ENCODE results near the gene FPGS. TPM values are rescaled to one million over a fixed set of nuclear protein-coding genes. Genes with fewer than 3 reads are reported as not detected.

The FPGS gene
- total RNA-seq, 3 donors from 2014 or later (not counting 1 experiment from before 2014, with no cell fraction given), result 99.1 to 108 (median 107) TPM

- H3K4me3 Mint-ChIP-seq, result peak overlapping the region; percentile 87
- peaks cover 65% of the 10 kb centered on the region for H3K36me3 ChIP-seq (ENCODE audit: control insufficient read depth, insufficient read depth, low read length)
- H3K9me3 Mint-ChIP-seq, result no peaks in the 10 kb centered on the region
- peak overlapping the region; percentile 53 for H3K4me3 ChIP-seq (ENCODE audit: low read length)
- H3K4me1 ChIP-seq (ENCODE audit: control insufficient read depth, insufficient read depth, low read length), result peaks cover 79% of the 10 kb centered on the region
- H3K27me3 Mint-ChIP-seq (ENCODE audit: low read depth in 2 of 2), result no peaks in the 10 kb centered on the region
- ATAC-seq (no peak), DNase-seq (no peak)
- H3K27me3 ChIP-seq (ENCODE audit: control insufficient read depth, insufficient read depth, low read length), result no peaks in the 10 kb centered on the region
- no peaks in the 10 kb centered on the region for H3K9me3 ChIP-seq (ENCODE audit: control insufficient read depth, insufficient read depth, low read length)
- intact Hi-C loops (cut with micrococcal nuclease), result loop anchor here (2.0 to 10.0 kb wide), 2 partner anchors 32 to 294 kb away; partner anchors contain the start of genes FPGS, NAIF1 and SLC25A25
- H3K4me1 Mint-ChIP-seq, result peaks cover 59 to 68% of the 10 kb centered on the region in 2 donors
- WGBS (ENCODE audit: insufficient coverage), result 31% methylated on average over 3 of the region's 3 CpGs
- TF ChIP-seq CTCF (IDR thresholded peaks at IDR 0.05), result no peak
- peak overlapping the region; percentile 95 to 99 for H3K27ac Mint-ChIP-seq
- H3K36me3 Mint-ChIP-seq, result no peaks in the 10 kb centered on the region
- peak overlapping the region; percentile 90 for H3K27ac ChIP-seq (ENCODE audit: low read length)
Measured at GRCh38 chr9:127770583-127770904, 32.1 kb upstream of the FPGS start.

GRCh38 chr9:127770905-127771569 lies 31.6 kb upstream of the FPGS start:
- Histone ChIP-seq H3K27me3 (ENCODE audit: control insufficient read depth, insufficient read depth, low read length) (no peaks in the 10 kb centered on the region), H3K4me3 (ENCODE audit: low read length) (peak overlapping the region; percentile 53), H3K36me3 (ENCODE audit: control insufficient read depth, insufficient read depth, low read length) (peaks cover 60% of the 10 kb centered on the region), H3K27ac (ENCODE audit: low read length) (peak overlapping the region; percentile 90), H3K9me3 (ENCODE audit: control insufficient read depth, insufficient read depth, low read length) (no peaks in the 10 kb centered on the region), H3K4me1 (ENCODE audit: control insufficient read depth, insufficient read depth, low read length) (peaks cover 82% of the 10 kb centered on the region)
- intact Hi-C loops (cut with micrococcal nuclease), result loop anchor here (1.0 to 10.0 kb wide), 3 partner anchors 12 to 294 kb away; partner anchors contain the start of genes FPGS, NAIF1 and SLC25A25
- Mint-ChIP-seq H3K9me3 (no peaks in the 10 kb centered on the region), H3K4me3 (peak overlapping the region; percentile 87), H3K36me3 (no peaks in the 10 kb centered on the region), H3K4me1 (peaks cover 54 to 63% of the 10 kb centered on the region in 2 donors), H3K27ac (peak overlapping the region; percentile 95 to 99), H3K27me3 (ENCODE audit: low read depth in 2 of 2) (no peaks in the 10 kb centered on the region)
- under 1% methylated on average over 41 of the region's 43 CpGs for WGBS (ENCODE audit: insufficient coverage)
- ATAC-seq (peak; percentile 80 to 93 (median 83)), DNase-seq (peak; percentile 93 to 96)
- TF ChIP-seq CTCF (IDR thresholded peaks at IDR 0.05), result no peak

DNA sequence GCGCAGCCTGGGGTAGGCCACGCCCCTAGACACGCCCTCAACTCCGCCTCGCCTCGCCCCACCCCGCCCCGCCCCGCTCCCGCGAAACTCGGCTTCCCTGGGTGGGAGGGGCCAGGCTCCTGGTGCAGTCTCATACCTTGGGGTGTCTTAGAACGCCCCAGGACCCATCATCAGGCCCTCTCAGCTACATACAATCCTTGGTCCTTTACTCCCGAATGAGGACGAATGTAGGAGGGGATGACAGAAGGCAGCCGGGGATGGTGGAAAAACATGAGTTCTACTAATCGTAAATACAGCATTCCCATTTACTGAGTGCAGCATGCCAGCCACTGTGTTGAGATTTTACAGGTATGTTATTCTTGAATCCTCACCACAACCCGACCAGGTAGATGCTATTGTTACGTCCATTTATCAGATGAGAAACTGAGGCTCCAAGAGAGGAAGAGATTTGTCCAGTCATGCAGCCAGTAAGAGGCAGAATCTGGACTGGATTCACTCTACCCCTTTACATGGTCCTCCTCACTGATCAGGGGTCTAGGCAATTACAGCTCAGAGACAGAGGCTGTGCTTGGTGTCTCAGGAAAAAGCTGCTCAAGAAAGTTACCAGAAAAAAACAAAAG lies 31.0 kb upstream of the FPGS start:
- ATAC-seq (peak; percentile 63 to 85 (median 73)), DNase-seq (no peak)
- Mint-ChIP-seq H3K4me1 (peaks cover 53 to 63% of the 10 kb centered on the region in 2 donors), H3K27me3 (ENCODE audit: low read depth in 2 of 2) (no peaks in the 10 kb centered on the region), H3K4me3 (peak overlapping the region; percentile 87), H3K9me3 (no peaks in the 10 kb centered on the region), H3K36me3 (no peaks in the 10 kb centered on the region), H3K27ac (peak overlapping the region; percentile 95 to 99)
- intact Hi-C loops (cut with micrococcal nuclease), result loop anchor here (1.0 to 10.0 kb wide), 3 partner anchors 12 to 293 kb away; partner anchors contain the start of genes FPGS, NAIF1 and SLC25A25
- H3K4me1 ChIP-seq (ENCODE audit: control insufficient read depth, insufficient read depth, low read length), result peaks cover 82% of the 10 kb centered on the region
- peak overlapping the region; percentile 90 for H3K27ac ChIP-seq (ENCODE audit: low read length)
- TF ChIP-seq CTCF (IDR thresholded peaks at IDR 0.05), result no peak
- no peaks in the 10 kb centered on the region for H3K27me3 ChIP-seq (ENCODE audit: control insufficient read depth, insufficient read depth, low read length)
- peaks cover 56% of the 10 kb centered on the region for H3K36me3 ChIP-seq (ENCODE audit: control insufficient read depth, insufficient read depth, low read length)
- no peak overlapping the region for H3K4me3 ChIP-seq (ENCODE audit: low read length)
- H3K9me3 ChIP-seq (ENCODE audit: control insufficient read depth, insufficient read depth, low read length), result no peaks in the 10 kb centered on the region
- WGBS (ENCODE audit: insufficient coverage), result 14% methylated on average over 17 of the region's 19 CpGs
